Nucleus accumbens (tissue), 56 donors: ENCODE results near the gene SUSD6.

Source experiments
- DNase-seq, 56 donors: peaks; one replicate each; lab custom pipeline; 2025; lab: John Stamatoyannopoulos, UW

Gene SUSD6

GRCh38 chr14:69611172-69612013, at the start of gene SUSD6:
SUSD6 (plus strand) TSS chr14:69611596; CDS start chr14:69658593, 46,997 bp downstream.
- peak; percentile 22 to 98 (median 90) for DNase-seq

GRCh38 chr14:69561893-69562292, 49.5 kb upstream of the SUSD6 start:
- DNase-seq: no peak

GRCh38 chr14:69567563-69567962, 43.8 kb upstream of the SUSD6 start:
- no peak for DNase-seq

GRCh38 chr14:69569859-69570258, 41.5 kb upstream of the SUSD6 start:
- no peak for DNase-seq

- DNase-seq: no peak
Observed at GRCh38 chr14:69570836-69571330, 40.5 kb upstream of the SUSD6 start.

GRCh38 chr14:69571449-69572029, 39.9 kb upstream of the SUSD6 start:
- DNase-seq: no peak

- no peak for DNase-seq
Observed at GRCh38 chr14:69572030-69572840, 39.2 kb upstream of the SUSD6 start.

GRCh38 chr14:69572841-69573135, 38.6 kb upstream of the SUSD6 start:
- DNase-seq: no peak

GRCh38 chr14:69573205-69573830, 38.1 kb upstream of the SUSD6 start:
- no peak for DNase-seq

- peak in 10 of 56 donors; percentile 4 to 48 (median 24) for DNase-seq
Observed at GRCh38 chr14:69573831-69574262, 37.5 kb upstream of the SUSD6 start.

GRCh38 chr14:69574263-69574953, 37.0 kb upstream of the SUSD6 start, which contains the start of gene CCDC177:
CCDC177 (minus strand) TSS chr14:69574871; CDS start chr14:69573622, 1,249 bp downstream.
- peak in 36 of 56 donors; percentile 5 to 75 (median 37) for DNase-seq

GRCh38 chr14:69574954-69575295, 36.5 kb upstream of the SUSD6 start:
- DNase-seq: no peak

- DNase-seq: peak in 1 of 56 donors; percentile 1
Observed at GRCh38 chr14:69579476-69579875, 31.9 kb upstream of the SUSD6 start.

- peak in 6 of 56 donors; percentile 2 to 21 (median 8) for DNase-seq
Observed at GRCh38 chr14:69580009-69580577, 31.3 kb upstream of the SUSD6 start.

GRCh38 chr14:69581316-69581935, 30.0 kb upstream of the SUSD6 start:
- no peak for DNase-seq

- DNase-seq: no peak
Observed at GRCh38 chr14:69582212-69582611, 29.2 kb upstream of the SUSD6 start.

GRCh38 chr14:69582829-69583228, 28.6 kb upstream of the SUSD6 start:
- DNase-seq: no peak

GRCh38 chr14:69584389-69584788, 27.0 kb upstream of the SUSD6 start:
- DNase-seq: no peak

- DNase-seq: no peak
Observed at GRCh38 chr14:69586404-69586803, 25.0 kb upstream of the SUSD6 start.
